B cell (primary cell): ENCODE data around the gene IRGQ. TPM values are rescaled to one million over a fixed set of nuclear protein-coding genes. Genes with fewer than 3 reads are reported as not detected.

ENCODE experiments used
- ATAC-seq: fragments of 200-7000 bp; cut with Tn5 transposase; one replicate; pipeline ENCODE4 v1.10.0; 2021; ENCODE audit warnings: low read depth, mild to moderate bottlenecking, moderate number of reproducible peaks, moderate library complexity
- CTCF ChIA-PET: fragments of 350-600 bp; sonication (Branson Sonifier 250); formaldehyde crosslinking; loops from one replicate; lab custom pipeline; 2021; ENCODE audit warnings: antibody characterized with exemption, inconsistent platforms; lab: Charles Lee
- POLR2A ChIA-PET: fragments of 350-600 bp; sonication (Branson Sonifier 250); formaldehyde crosslinking; loops from one replicate; lab custom pipeline; 2021; ENCODE audit warnings: antibody characterized with exemption; lab: Charles Lee
- DNase-seq: peaks from one replicate; pipeline ENCODE4 v3.0.0; 2013
- H2AFZ ChIP-seq: 2 replicates; pipeline ENCODE4 v1.6.1; 2012; ENCODE audit warnings: mild to moderate bottlenecking, low read depth, low read length; ENCODE audit not compliant: insufficient read depth, poor library complexity, severe bottlenecking
- H3K27ac ChIP-seq, 2 donors: 1 replicate in 1 of 2; 2 replicates in 1 of 2; pipeline ENCODE4 v1.5.1; 2012 to 2013; ENCODE audit warnings: low read length in 2 of 2, mild to moderate bottlenecking in 2 of 2, moderate library complexity in 1 of 2
- H3K27me3 ChIP-seq, 4 experiments: fragments of 200-600 bp in 1 of 4; sonication (generic) in 1 of 4; replicated peaks in 1 of 4; 1 replicate in 2 of 4; 2 replicates in 2 of 4; pipeline versions ENCODE4 v1.6.1 to v1.7.0; 2013 to 2016; ENCODE audit warnings: low read length in 3 of 4, mild to moderate bottlenecking in 2 of 4, mixed read lengths in 1 of 4, moderate library complexity in 1 of 4; ENCODE audit not compliant: insufficient read depth in 4 of 4, control insufficient read depth in 3 of 4; ENCODE audit errors: control extremely low read depth in 1 of 4
- H3K36me3 ChIP-seq, 2 experiments: replicated peaks in 1 of 2; 1 replicate in 1 of 2; 2 replicates in 1 of 2; pipeline versions ENCODE4 v1.6.1 to v1.7.1; 2013; ENCODE audit warnings: low read length in 1 of 2; ENCODE audit not compliant: insufficient read depth in 2 of 2, control insufficient read depth in 1 of 2; ENCODE audit errors: control extremely low read depth in 1 of 2, extremely low read depth in 1 of 2
- H3K4me1 ChIP-seq, 2 donors: fragments of 200-600 bp in 1 of 2; sonication (generic) in 1 of 2; 1 replicate in 1 of 2; 2 replicates in 1 of 2; pipeline versions ENCODE4 v1.5.1 to v1.6.1; 2013 to 2017; ENCODE audit warnings: low read length in 2 of 2; ENCODE audit not compliant: control insufficient read depth in 2 of 2, insufficient read depth in 2 of 2
- H3K4me2 ChIP-seq: replicated peaks from 2 replicates; pipeline ENCODE3; 2012; ENCODE audit warnings: mild to moderate bottlenecking, low read depth, low read length; ENCODE audit not compliant: poor library complexity, severe bottlenecking
- H3K4me3 ChIP-seq, 5 experiments: fragments of 200-600 bp in 1 of 5; sonication (generic) in 1 of 5; 1 replicate in 3 of 5; 2 replicates in 2 of 5; pipeline versions ENCODE4 v1.5.1 to v1.7.0; 2011 to 2016; ENCODE audit warnings: low read length in 4 of 5, mild to moderate bottlenecking in 4 of 5, low read depth in 2 of 5, control low read depth in 1 of 5, moderate library complexity in 1 of 5; ENCODE audit not compliant: insufficient read depth in 1 of 5; ENCODE audit errors: control extremely low read depth in 1 of 5, extremely low read depth in 1 of 5
- H3K79me2 ChIP-seq: fragments of 200-600 bp; sonication (generic); one replicate; pipeline ENCODE4 v1.6.0; 2016; ENCODE audit warnings: low read length; ENCODE audit not compliant: control insufficient read depth, insufficient read depth
- H3K9ac ChIP-seq: fragments of 200-600 bp; sonication (generic); 2 replicates; pipeline ENCODE4 v1.6.1; 2017; ENCODE audit warnings: mild to moderate bottlenecking, low read length, moderate library complexity
- H3K9me3 ChIP-seq, 3 donors: one replicate each; pipeline versions ENCODE4 v1.6.1 to v1.7.1; 2013; ENCODE audit warnings: low read length in 2 of 3; ENCODE audit not compliant: control insufficient read depth in 2 of 3, insufficient read depth in 1 of 3; ENCODE audit errors: control extremely low read depth in 1 of 3
- H4K20me1 ChIP-seq: 2 replicates; pipeline ENCODE4 v1.6.0; 2012; ENCODE audit warnings: mild to moderate bottlenecking, low read length; ENCODE audit not compliant: insufficient read depth, control insufficient read depth, poor library complexity, severe bottlenecking
- H3K27ac Mint-ChIP-seq: one replicate; pipeline ENCODE4 v1.8.0; 2021; ENCODE audit warnings: mixed read lengths
- H3K27me3 Mint-ChIP-seq: one replicate; pipeline ENCODE4 v1.8.0; 2021; ENCODE audit warnings: mixed read lengths
- H3K4me1 Mint-ChIP-seq: one replicate; pipeline ENCODE4 v1.8.0; 2021; ENCODE audit warnings: mixed read lengths
- H3K4me3 Mint-ChIP-seq: one replicate; pipeline ENCODE4 v1.8.0; 2021; ENCODE audit warnings: mixed read lengths
- H3K9me3 Mint-ChIP-seq: one replicate; pipeline ENCODE4 v1.8.0; 2022; ENCODE audit warnings: mixed read lengths; ENCODE audit not compliant: insufficient read depth
- CTCF ChIP-seq: fragments of 200-600 bp; IDR thresholded peaks from one replicate; pipeline ENCODE4 v1.8.0; 2022; ENCODE audit warnings: antibody characterized with exemption, mild to moderate bottlenecking
- EZH2 ChIP-seq: IDR thresholded peaks from 2 replicates; pipeline ENCODE4 v1.6.1; 2012; ENCODE audit warnings: borderline replicate concordance, low read depth, mild to moderate bottlenecking, moderate library complexity, low read length; ENCODE audit not compliant: insufficient read depth, poor library complexity, severe bottlenecking
- WGBS: methylation state at CpG from one replicate; pipeline ENCODE4 v1.1.5; 2013; ENCODE audit warnings: missing lambda C conversion rate; ENCODE audit not compliant: insufficient coverage; 5-methylcytosine and 5-hydroxymethylcytosine counted together
- intact Hi-C: fragments of 100-400 bp; cut with micrococcal nuclease; formaldehyde crosslinking; loops from one replicate; pipeline ENCODE4 v1.10.0; 2022
- polyA plus RNA-seq: library from polyadenylated mRNA; depleted of rRNA; stranded (reverse); fragments of >200 nt; gene quantifications from 2 replicates; pipeline ENCODE4 v1.2.3, GENCODE V29; 2012
- total RNA-seq, 2 donors: library from RNA; stranded (reverse); fragments of 120-200 nt in 1 of 2; gene quantifications; 1 replicate in 1 of 2; 2 replicates in 1 of 2; pipeline versions ENCODE4 v1.2.3 to v1.2.4, GENCODE V29; 2013 to 2022

IRGQ gene
- total and polyA plus RNA-seq, 2 donors (not counting 1 experiment from before 2014, with no cell fraction given): 20.3 to 22.6 TPM

- intact Hi-C loops: loop anchor here (1.0 kb wide), 7 partner anchors 22 to 157 kb away; partner anchors contain the start of genes PINLYP, SMG9, XRCC1 and ZNF428
- ChIA-PET POLR2A (interaction anchor here (1.2 to 2.2 kb wide), 4 partner anchors 9 to 42 kb away, joined by 3 to 15 read pairs (median 4); partner anchors contain the start of genes PINLYP and XRCC1), CTCF (interaction anchor here (1.1 to 7.5 kb wide), 5 partner anchors 22 to 150 kb away, joined by 3 to 126 read pairs (median 6); no protein-coding TSS in a partner anchor)
Measured at GRCh38 chr19:43596842-43597461, 1.0 kb upstream of the IRGQ start.

More at GRCh38 chr19:43596842-43597461, 1.0 kb upstream of the IRGQ start:
- 16% methylated on average over 5 of the region's 7 CpGs for WGBS
- peaks cover 5% of the 10 kb centered on the region for H4K20me1 ChIP-seq
- no peak for DNase-seq
- peaks cover 61% of the 10 kb centered on the region for H3K79me2 ChIP-seq
- H3K4me1 Mint-ChIP-seq: peaks cover 43% of the 10 kb centered on the region
- H3K9me3 ChIP-seq: no peaks in the 10 kb centered on the region
- H3K9ac ChIP-seq: peak overlapping the region; percentile 74
- H3K27ac ChIP-seq: peak overlapping the region; percentile 95 to 97
- H3K4me1 ChIP-seq: peaks cover 16 to 38% of the 10 kb centered on the region in 2 donors
- peak overlapping the region; percentile 98 for H3K4me3 Mint-ChIP-seq
- H3K4me3 ChIP-seq: peak overlapping the region; percentile 59 to 88 (median 73)
- peak overlapping the region; percentile 99 for H3K27ac Mint-ChIP-seq
- peak overlapping the region; percentile 87 for H2AFZ ChIP-seq
- no peaks in the 10 kb centered on the region for H3K27me3 ChIP-seq
- H3K36me3 ChIP-seq: peaks cover 0 to 40% of the 10 kb centered on the region in 2 experiments
- H3K9me3 Mint-ChIP-seq: no peaks in the 10 kb centered on the region
- no peak for ATAC-seq
- H3K4me2 ChIP-seq: peak overlapping the region; percentile 79
- TF ChIP-seq EZH2 (no peak), CTCF (no peak)
- H3K27me3 Mint-ChIP-seq: no peaks in the 10 kb centered on the region
